OCI-LY3 (cell line): Measurements from ENCODE around the gene BTBD2.
A peak's percentile ranks its signal among the peaks of the same experiment; 100 is the strongest.

ENCODE experiments used
- H2AFZ ChIP-seq: fragments of 200-600, 300-600 bp; shearing (Covaris generic); 2 replicates; pipeline ENCODE4 v1.6.0; 2014; ENCODE audit warnings: antibody characterized with exemption, low read depth, low read length
- H3K27ac ChIP-seq: fragments of 200-600, 300-600 bp; sonication (generic); 2 replicates; pipeline ENCODE4 v1.5.1; 2014; ENCODE audit warnings: mild to moderate bottlenecking, low read length, moderate library complexity, mixed read lengths
- H3K27me3 ChIP-seq: fragments of 200-600, 300-600 bp; sonication (generic); 2 replicates; pipeline ENCODE4 v1.6.1; 2014; ENCODE audit warnings: low read depth, low read length, mixed read lengths
- H3K36me3 ChIP-seq: fragments of 200-600, 300-600 bp; sonication (generic); replicated peaks from 2 replicates; pipeline ENCODE3; 2014; ENCODE audit warnings: low read depth, low read length, mixed read lengths
- H3K4me1 ChIP-seq: fragments of 300-600, 200-600 bp; sonication (generic); 2 replicates; pipeline ENCODE4 v1.6.1; 2014; ENCODE audit warnings: low read length, mixed read lengths
- H3K4me2 ChIP-seq: fragments of 200-600, 300-600 bp; sonication (generic); 2 replicates; pipeline ENCODE4 v1.6.1; 2014; ENCODE audit warnings: low read length, mixed read lengths
- H3K4me3 ChIP-seq: fragments of 300-600, 200-600 bp; sonication (generic); 2 replicates; pipeline ENCODE4 v1.5.1; 2014; ENCODE audit warnings: antibody characterized with exemption, mild to moderate bottlenecking, low read length, moderate library complexity
- H3K79me2 ChIP-seq: fragments of 300-600, 200-600 bp; shearing (Covaris generic); 2 replicates; pipeline ENCODE4 v1.6.1; 2014; ENCODE audit warnings: mild to moderate bottlenecking, low read length, mixed read lengths
- H3K9ac ChIP-seq: fragments of 300-600, 200-600 bp; shearing (Covaris generic); 2 replicates; pipeline ENCODE4 v1.6.0; 2014; ENCODE audit warnings: mild to moderate bottlenecking, low read length, moderate library complexity
- H3K9me3 ChIP-seq: fragments of 200-600, 300-600 bp; shearing (Covaris generic); 2 replicates; pipeline ENCODE4 v1.6.1; 2014; ENCODE audit warnings: low read length, mixed read lengths; ENCODE audit not compliant: insufficient read depth
- H4K20me1 ChIP-seq: fragments of 200-600, 300-600 bp; sonication (generic); 2 replicates; pipeline ENCODE4 v1.6.1; 2016; ENCODE audit warnings: low read length, mixed read lengths; ENCODE audit not compliant: insufficient read depth
- CTCF ChIP-seq: fragments of 200-600, 300-600 bp; sonication (generic); IDR thresholded peaks from 2 replicates; pipeline ENCODE4 v1.5.1; 2014; ENCODE audit warnings: antibody characterized with exemption, low read length, low read depth
- EZH2phosphoT487 ChIP-seq: fragments of 200-600 bp; shearing (Covaris generic); IDR thresholded peaks from 2 replicates; pipeline ENCODE4 v1.6.1; 2018; ENCODE audit warnings: antibody characterized with exemption, mixed run types, low read depth

Gene BTBD2

GRCh38 chr19:1987197-1988187 lies 28.0 kb downstream of the BTBD2 start:
- TF ChIP-seq EZH2phosphoT487 (no peak), CTCF (0 out of 2 replicates have a peak, but pooled peaks have one; percentile 3)
- H3K79me2 ChIP-seq, result no peaks in the 10 kb centered on the region
- H3K4me1 ChIP-seq, result no peaks in the 10 kb centered on the region
- H4K20me1 ChIP-seq, result peaks cover 14% of the 10 kb centered on the region
- peaks cover 60% of the 10 kb centered on the region for H3K36me3 ChIP-seq
- no peaks in the 10 kb centered on the region for H3K27me3 ChIP-seq
- H3K9me3 ChIP-seq, result no peaks in the 10 kb centered on the region
- H3K4me2 ChIP-seq, result no peak overlapping the region
- H3K9ac ChIP-seq, result no peak overlapping the region
- no peak overlapping the region for H2AFZ ChIP-seq
- H3K27ac ChIP-seq, result no peak overlapping the region
- no peak overlapping the region for H3K4me3 ChIP-seq

GRCh38 chr19:1986357-1987162 lies 29.0 kb downstream of the BTBD2 start:
- H2AFZ ChIP-seq, result no peak overlapping the region
- H3K9me3 ChIP-seq, result no peaks in the 10 kb centered on the region
- H3K4me1 ChIP-seq, result no peaks in the 10 kb centered on the region
- TF ChIP-seq EZH2phosphoT487 (no peak), CTCF (no peak)
- no peak overlapping the region for H3K4me3 ChIP-seq
- H3K36me3 ChIP-seq, result peaks cover 66% of the 10 kb centered on the region
- no peak overlapping the region for H3K4me2 ChIP-seq
- peaks cover 14% of the 10 kb centered on the region for H4K20me1 ChIP-seq
- H3K27me3 ChIP-seq, result no peaks in the 10 kb centered on the region
- H3K79me2 ChIP-seq, result no peaks in the 10 kb centered on the region
- H3K9ac ChIP-seq, result no peak overlapping the region
- no peak overlapping the region for H3K27ac ChIP-seq

GRCh38 chr19:1985588-1986356 lies 29.7 kb downstream of the BTBD2 start:
- no peak overlapping the region for H3K9ac ChIP-seq
- H3K4me3 ChIP-seq, result no peak overlapping the region
- no peaks in the 10 kb centered on the region for H3K9me3 ChIP-seq
- peaks cover 69% of the 10 kb centered on the region for H3K36me3 ChIP-seq
- TF ChIP-seq EZH2phosphoT487, result no peak
- no peak for TF ChIP-seq CTCF
- no peak overlapping the region for H3K27ac ChIP-seq
- no peaks in the 10 kb centered on the region for H3K27me3 ChIP-seq
- H2AFZ ChIP-seq, result no peak overlapping the region
- no peak overlapping the region for H3K4me2 ChIP-seq
- H4K20me1 ChIP-seq, result peaks cover 14% of the 10 kb centered on the region
- H3K79me2 ChIP-seq, result no peaks in the 10 kb centered on the region
- H3K4me1 ChIP-seq, result no peaks in the 10 kb centered on the region
